Measurements from ENCODE around the gene COCH. TPM values are rescaled to one million over a fixed set of nuclear protein-coding genes. Genes with fewer than 3 reads are reported as not detected.

Gene COCH
- total and polyA plus RNA-seq, 8 donors, result 0.55 to 2.0 (median 1.4) TPM

DNA sequence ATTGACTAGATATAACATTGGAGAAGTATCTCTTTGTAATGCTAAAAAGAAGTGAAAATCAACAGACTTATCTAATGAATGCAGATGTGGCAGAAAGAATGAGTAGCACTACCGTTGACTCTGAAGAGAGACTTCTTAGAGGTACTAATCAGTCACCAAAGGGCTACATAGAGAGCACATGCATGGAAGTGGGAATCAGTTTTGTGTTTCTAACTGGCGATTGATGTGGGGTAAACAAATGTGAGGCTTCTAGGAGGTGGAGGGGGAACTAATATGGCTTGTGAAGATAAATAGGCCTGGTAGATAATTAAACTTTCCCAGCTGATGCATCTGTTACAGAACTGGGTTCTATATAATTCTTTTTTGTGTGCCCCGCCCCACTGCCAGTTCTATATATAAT, 10.5 kb downstream of the COCH start:
- Histone ChIP-seq H3K9me3 (no peaks in the 10 kb centered on the region), H3K27ac (no peak overlapping the region), H3K4me3 (no peak overlapping the region), H3K4me1 (no peaks in the 10 kb centered on the region), H3K36me3 (no peaks in the 10 kb centered on the region), H3K27me3 (no peaks in the 10 kb centered on the region)
- intact Hi-C loops (cut with DNase I), result no loop called here
- ATAC-seq, result no peak
- DNase-seq, result no peak
- TF ChIP-seq, protein P1, sequence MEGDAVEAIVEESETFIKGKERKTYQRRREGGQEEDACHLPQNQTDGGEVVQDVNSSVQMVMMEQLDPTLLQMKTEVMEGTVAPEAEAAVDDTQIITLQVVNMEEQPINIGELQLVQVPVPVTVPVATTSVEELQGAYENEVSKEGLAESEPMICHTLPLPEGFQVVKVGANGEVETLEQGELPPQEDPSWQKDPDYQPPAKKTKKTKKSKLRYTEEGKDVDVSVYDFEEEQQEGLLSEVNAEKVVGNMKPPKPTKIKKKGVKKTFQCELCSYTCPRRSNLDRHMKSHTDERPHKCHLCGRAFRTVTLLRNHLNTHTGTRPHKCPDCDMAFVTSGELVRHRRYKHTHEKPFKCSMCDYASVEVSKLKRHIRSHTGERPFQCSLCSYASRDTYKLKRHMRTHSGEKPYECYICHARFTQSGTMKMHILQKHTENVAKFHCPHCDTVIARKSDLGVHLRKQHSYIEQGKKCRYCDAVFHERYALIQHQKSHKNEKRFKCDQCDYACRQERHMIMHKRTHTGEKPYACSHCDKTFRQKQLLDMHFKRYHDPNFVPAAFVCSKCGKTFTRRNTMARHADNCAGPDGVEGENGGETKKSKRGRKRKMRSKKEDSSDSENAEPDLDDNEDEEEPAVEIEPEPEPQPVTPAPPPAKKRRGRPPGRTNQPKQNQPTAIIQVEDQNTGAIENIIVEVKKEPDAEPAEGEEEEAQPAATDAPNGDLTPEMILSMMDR (IDR thresholded peaks at IDR 0.05), result no peak

DNA sequence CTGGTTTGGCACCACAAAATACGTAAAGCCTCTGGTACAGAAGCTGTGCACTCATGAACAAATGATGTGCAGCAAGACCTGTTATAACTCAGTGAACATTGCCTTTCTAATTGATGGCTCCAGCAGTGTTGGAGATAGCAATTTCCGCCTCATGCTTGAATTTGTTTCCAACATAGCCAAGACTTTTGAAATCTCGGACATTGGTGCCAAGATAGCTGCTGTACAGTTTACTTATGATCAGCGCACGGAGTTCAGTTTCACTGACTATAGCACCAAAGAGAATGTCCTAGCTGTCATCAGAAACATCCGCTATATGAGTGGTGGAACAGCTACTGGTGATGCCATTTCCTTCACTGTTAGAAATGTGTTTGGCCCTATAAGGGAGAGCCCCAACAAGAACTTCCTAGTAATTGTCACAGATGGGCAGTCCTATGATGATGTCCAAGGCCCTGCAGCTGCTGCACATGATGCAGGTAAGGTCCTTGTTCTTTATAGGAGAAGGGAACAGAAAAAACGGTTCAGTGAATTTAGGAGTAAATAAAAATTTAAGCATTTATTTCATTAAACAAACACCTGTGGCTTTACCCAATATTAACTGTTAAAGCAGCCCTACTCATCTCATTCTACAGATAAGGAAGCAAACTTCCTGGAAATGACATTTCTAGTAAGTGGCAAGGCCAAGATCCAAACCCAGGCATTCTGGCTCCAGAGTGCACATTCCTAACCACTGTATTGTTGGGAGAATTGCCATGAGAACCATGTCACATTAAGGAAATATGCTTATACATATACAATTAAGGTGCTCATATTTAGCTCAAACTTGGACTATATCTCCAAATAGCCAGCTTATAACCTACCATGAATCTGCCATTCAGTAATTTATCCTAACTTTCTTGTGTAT, 11.7 kb downstream of the COCH start:
- intact Hi-C loops (cut with DNase I), result no loop called here
- H3K27ac ChIP-seq, result no peak overlapping the region
- H3K4me1 ChIP-seq, result no peaks in the 10 kb centered on the region
- no peaks in the 10 kb centered on the region for H3K27me3 ChIP-seq
- TF ChIP-seq, protein P1 (IDR thresholded peaks at IDR 0.05), result no peak
- no peaks in the 10 kb centered on the region for H3K9me3 ChIP-seq
- no peak overlapping the region for H3K4me3 ChIP-seq
- ATAC-seq (no peak), DNase-seq (peak in 1 of 4 donors; percentile 46)
- H3K36me3 ChIP-seq, result no peaks in the 10 kb centered on the region

DNA sequence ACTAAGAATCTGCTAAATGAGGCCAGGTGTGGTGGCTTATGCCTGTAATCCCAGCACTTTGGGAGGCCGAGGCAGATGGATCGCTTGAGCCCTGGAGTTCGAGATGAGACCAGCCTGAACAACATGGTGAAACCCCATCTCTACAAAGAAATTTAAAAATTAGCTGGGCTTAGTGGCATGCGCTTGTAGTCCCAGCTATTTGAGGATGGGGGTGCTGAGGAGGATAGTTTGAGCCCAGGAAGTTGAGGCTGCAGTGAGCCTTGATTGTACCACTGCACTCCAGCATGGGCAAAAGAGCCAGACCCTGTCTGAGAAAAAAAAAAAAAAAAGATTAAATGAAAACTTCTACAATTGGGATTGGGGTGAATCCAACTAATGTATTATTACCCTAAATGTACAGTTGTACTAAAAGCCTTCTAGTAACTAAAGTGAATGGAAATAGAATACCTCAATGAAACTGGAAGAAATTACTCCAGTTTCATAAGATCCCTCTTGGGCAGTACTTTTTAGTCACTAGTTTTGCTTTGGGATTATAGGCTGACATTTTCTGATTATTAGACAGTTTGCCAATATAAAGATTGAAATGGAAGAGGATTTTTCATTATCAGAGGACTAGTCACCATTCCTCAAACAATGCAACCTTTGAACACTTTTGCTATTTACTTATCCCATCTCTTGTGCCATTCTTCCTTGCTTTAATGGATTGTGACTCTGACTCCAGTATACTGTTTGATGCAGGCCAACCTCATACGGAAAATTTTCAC, 14.3 kb downstream of the COCH start:
- ATAC-seq (no peak), DNase-seq (no peak)
- H3K27ac ChIP-seq, result no peak overlapping the region
- TF ChIP-seq, protein P1 (IDR thresholded peaks at IDR 0.05), result no peak
- no peaks in the 10 kb centered on the region for H3K9me3 ChIP-seq
- no peaks in the 10 kb centered on the region for H3K27me3 ChIP-seq
- H3K36me3 ChIP-seq, result no peaks in the 10 kb centered on the region
- no peak overlapping the region for H3K4me3 ChIP-seq
- intact Hi-C loops (cut with DNase I), result no loop called here
- no peaks in the 10 kb centered on the region for H3K4me1 ChIP-seq

DNA sequence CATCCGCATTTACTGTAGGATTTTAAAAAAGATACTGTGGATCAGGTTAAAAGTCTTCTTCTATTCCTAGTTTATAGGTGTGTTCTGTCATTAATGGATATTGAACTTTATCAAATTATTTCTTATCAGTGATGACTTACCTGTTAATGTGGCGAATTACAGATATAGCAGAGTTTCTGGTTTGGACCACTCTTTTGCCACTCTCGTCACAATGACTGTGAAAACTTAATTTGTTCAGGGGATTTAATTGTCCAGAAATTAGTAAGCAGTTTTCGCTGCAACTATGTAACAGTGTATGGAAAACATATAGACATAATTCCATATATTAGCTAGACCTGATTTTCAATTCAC, 14.9 kb downstream of the COCH start:
- DNase-seq (no peak), ATAC-seq (no peak)
- Histone ChIP-seq H3K36me3 (peaks cover 0 to 1% of the 10 kb centered on the region in 2 donors), H3K4me3 (no peak overlapping the region), H3K9me3 (no peaks in the 10 kb centered on the region), H3K27ac (no peak overlapping the region), H3K4me1 (no peaks in the 10 kb centered on the region), H3K27me3 (no peaks in the 10 kb centered on the region)
- intact Hi-C loops (cut with DNase I), result no loop called here
- TF ChIP-seq, protein P1 (IDR thresholded peaks at IDR 0.05), result no peak

DNA sequence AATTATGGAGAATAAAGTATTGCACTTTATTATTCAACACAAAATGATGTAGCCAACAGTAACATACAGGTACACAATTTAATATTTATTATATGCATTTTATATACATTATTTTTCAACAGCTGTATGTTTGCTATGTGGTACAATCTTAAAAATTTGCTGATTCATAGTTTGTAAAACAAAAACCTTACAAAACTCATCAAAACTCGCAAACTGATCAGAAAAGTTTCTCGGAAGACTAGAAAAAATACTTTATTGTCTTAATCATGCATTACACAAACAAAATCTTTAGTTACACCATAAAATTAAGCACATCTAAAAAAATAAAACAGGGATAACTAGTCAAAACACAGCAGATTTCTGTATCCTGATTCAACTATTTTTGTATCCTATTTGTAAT, 19.5 kb downstream of the COCH start:
- H3K27ac ChIP-seq, result no peak overlapping the region
- no peaks in the 10 kb centered on the region for H3K27me3 ChIP-seq
- H3K4me3 ChIP-seq, result no peak overlapping the region
- intact Hi-C loops (cut with DNase I), result no loop called here
- TF ChIP-seq, protein P1 (IDR thresholded peaks at IDR 0.05), result no peak
- no peaks in the 10 kb centered on the region for H3K9me3 ChIP-seq
- ATAC-seq (no peak), DNase-seq (no peak)
- H3K4me1 ChIP-seq, result no peaks in the 10 kb centered on the region
- H3K36me3 ChIP-seq, result peaks cover 0 to 20% of the 10 kb centered on the region in 2 donors
